IPS DF 19.7 (cell line): ENCODE measurements around the gene MAP7D1.

Experiments used
- DNase-seq: peaks from one replicate; pipeline ENCODE4 v3.0.0-alpha.2; 2013; ENCODE audit warnings: low read depth, low spot score

Gene MAP7D1

GRCh38 chr1:36126797-36127500, 29.0 kb upstream of the MAP7D1 start:
- no peak for DNase-seq

GRCh38 chr1:36128126-36128904, 27.6 kb upstream of the MAP7D1 start:
- DNase-seq: no peak

- DNase-seq: no peak
These were observed 27.1 kb upstream of the MAP7D1 start for GRCh38 chr1:36128905-36129206.

DNA sequence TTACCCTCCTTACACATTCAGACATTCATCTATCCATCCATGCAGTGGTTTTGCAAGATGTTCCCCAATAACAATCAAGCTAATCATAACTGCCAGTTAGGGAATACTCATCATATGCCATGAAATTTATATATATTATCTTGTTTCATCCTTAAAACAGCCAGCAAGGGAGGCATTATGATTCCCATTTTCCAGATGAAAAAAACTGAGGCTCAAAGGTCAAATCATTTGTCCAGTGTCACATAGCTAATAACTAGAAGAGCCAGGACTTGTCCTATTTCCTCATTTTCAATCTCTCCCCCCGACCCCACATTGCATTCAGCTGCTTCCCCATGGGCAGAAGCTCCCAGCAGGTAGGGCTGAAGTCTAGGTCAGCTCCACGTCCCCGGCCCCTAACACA, 23.9 kb upstream of the MAP7D1 start:
- DNase-seq: no peak

DNA sequence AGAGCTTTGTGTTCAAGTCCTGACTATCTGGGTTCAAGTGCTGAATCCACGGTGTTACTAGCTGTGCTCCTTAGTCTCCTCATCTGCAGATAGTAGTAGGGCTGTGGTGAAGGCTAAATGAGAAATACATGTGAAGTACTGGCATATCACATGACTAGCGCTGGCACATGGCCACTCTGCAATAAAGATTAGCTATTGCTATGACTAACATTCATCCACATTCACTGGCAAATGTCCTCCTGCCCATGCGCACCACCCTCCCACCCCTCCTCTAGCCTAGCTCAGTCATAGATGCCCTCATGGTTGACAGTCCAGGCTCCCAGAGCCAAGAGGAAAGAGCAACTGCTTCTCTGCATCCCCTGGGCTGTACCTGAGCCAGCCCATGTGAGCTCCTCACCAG, 22.5 kb upstream of the MAP7D1 start:
- DNase-seq: no peak

DNA sequence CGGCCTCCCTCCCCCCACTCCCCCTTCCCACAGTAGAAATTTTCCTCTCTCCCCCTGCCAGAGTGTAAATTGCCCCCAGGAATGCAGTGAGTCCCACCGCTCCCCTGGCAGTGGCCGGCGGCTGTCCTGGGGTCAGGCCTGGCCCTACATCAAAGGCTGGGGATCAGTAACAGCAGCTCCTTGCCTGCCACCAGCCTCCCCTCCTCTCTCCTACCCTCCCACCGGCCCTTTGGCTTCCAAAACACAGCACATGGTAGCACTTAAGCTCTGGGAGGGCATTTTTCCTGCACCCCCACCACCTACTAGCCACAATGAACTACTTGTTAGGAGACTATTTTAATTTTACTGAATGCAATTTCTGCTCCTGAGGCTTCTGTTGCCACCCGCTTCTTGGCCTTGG, 21.9 kb upstream of the MAP7D1 start:
- DNase-seq: no peak

DNA sequence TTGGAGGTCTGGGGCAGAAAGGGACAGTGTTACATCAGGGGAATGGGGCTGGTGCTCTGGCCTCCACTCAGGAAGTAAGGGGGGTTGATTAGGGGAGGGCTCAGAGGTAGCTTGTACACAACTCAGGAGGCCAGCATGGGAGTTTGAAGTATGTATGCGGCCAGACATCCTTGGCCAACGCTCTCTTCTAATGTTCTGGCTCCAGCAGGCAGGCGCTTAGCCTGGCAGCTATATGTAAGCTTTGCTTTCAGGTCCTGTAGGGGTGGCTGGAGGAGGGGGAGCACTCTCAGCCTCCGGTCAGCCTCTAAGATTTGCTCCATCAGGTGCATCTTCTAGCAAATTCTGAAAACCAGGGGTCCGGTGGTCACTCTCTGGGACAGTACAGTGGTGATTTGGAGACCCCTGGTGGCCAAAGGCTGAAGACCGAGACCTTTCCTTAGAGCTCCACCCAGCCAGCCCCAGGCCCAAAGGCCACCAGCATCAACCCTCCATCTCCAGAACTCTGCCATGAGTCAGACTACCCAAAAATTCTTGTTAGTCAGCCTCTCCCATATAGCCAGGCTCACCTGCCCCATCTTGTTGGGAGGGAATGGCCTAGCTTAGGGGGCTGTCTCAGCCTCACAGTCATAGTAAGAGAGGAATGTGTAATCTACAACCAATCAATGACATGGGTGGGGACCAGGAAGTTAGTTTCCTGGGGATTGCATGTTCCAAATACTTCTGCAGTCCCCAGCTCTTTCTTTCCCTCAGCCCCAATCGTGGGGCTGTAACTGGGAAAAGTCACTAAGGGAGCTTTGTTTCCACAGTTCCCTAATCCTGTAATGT, 21.2 kb upstream of the MAP7D1 start:
- DNase-seq: no peak

DNA sequence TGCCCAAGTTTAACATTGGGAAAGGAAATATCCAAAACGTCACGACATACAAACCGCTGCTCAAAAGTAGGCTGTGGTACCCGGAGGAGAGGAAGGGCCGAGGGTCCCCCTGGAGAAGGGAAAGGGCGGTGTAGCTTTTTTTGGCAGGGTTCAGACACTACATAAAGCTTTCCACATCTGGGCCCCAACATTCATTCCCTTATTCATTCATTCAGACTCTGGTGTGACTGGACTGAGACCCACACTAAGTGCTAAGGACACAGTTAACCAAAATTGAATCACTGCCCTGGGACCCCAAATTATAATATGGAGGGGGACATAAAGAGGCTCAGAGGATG, 20.7 kb upstream of the MAP7D1 start:
- DNase-seq: no peak

- no peak for DNase-seq
These were observed 20.2 kb upstream of the MAP7D1 start for GRCh38 chr1:36135796-36136195.

GRCh38 chr1:36136535-36136934, 19.4 kb upstream of the MAP7D1 start:
- DNase-seq: no peak

DNA sequence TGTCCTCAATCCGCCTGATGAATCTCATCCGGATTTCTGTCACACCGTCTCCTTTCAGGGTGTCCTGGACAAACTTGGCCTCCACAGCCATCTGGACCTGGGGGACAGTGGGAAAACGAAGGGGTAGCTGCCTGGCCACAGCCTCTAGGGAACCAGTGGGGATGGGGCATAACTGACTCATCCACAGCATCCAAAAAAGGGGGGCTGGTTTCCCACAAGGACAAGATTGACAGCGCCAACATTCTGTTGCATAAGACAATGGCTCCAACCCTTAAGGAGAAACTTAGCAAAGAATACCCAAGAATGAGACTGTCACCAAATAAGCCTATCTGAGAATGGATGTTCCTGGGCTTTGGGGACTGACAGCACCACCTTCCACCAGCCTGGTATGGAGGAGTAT, 18.7 kb upstream of the MAP7D1 start:
- no peak for DNase-seq

- DNase-seq: no peak
These were observed 18.2 kb upstream of the MAP7D1 start for GRCh38 chr1:36137776-36138175.

DNA sequence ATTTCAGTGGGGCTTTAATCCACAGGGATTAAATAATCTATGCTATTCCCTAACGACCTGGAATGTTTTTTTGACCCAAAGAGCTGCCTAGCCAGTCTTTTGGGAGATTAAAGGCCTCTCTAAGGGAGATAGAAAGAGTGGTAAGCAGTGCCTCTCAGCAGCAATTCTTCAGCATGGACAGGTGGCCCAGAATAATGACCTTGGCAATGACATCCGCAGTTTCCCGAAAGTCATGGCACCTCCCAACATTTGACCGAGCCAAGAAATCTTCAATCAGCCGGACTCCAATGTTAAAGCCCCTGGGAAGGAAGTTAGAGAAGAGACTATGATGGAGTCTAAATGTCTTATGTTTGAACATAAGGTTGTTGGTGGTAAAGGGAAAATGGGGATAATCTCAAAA, 16.4 kb upstream of the MAP7D1 start:
- no peak for DNase-seq

- DNase-seq: no peak
These were observed 13.8 kb upstream of the MAP7D1 start for GRCh38 chr1:36142121-36142520.

DNA sequence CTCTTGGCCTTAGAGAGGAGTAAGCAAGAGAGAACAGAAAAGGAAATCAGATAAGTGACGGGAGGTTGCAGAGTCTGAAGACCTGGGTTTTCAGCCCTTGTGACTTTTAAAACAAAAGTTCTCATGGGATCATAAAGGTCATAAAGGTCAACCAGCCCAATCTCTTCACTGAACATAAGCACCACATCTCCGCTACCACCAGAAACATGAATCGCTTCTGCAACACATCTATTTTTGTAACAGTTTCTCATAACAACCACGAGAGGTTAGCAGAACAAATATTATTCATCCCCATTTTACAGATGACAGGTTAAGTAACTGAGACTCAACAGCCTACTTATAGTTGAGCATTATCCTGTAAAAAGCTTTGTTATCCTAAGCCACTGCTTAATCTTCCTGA, 12.5 kb upstream of the MAP7D1 start:
- DNase-seq: no peak

DNA sequence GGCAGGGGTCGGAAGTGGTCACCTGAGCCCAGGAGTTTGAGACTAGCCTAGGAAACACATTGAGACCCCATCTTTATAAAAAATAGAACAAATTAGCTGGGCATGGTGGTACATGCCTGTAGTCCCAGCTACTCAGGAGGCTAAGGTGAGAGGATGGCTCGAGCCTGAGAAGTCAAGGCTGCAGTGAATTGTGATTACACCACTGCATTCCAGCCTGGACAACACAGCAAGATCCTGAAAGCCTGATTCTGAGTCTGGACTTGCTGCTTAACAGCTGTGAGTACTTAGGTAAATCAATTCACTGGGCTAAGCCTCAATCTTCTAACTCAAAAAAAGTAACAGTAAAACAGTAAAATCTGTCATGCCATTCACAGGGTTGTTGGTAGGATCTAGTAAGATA, 11.5 kb upstream of the MAP7D1 start:
- DNase-seq: no peak

- no peak for DNase-seq
These were observed 7.1 kb upstream of the MAP7D1 start for GRCh38 chr1:36148821-36149236.

GRCh38 chr1:36149237-36149972, 6.6 kb upstream of the MAP7D1 start, which contains the start of gene TRAPPC3:
Gene TRAPPC3 (minus strand): TSS chr1:36149486. CDS start chr1:36149378, 108 bp downstream.
- peak; percentile 98 for DNase-seq

DNA sequence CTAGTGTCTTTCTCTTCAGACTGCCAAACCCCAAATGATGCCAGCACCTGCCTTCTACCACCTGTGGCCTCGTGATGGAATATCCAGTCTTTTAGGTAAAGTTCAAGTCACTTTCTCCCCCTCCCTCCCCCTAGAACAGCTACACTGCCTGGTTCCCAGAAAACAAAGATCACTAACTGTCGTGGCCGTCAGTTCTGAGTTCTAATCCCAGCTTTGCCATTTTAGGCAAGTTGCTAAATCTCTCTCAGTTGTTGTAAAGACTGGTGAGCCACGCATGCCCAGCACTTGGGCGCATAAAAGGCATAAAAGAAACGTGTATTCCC, 6.0 kb upstream of the MAP7D1 start:
- no peak for DNase-seq

- peak; percentile 64 for DNase-seq
These were observed 5.4 kb upstream of the MAP7D1 start for GRCh38 chr1:36150296-36151133.

DNA sequence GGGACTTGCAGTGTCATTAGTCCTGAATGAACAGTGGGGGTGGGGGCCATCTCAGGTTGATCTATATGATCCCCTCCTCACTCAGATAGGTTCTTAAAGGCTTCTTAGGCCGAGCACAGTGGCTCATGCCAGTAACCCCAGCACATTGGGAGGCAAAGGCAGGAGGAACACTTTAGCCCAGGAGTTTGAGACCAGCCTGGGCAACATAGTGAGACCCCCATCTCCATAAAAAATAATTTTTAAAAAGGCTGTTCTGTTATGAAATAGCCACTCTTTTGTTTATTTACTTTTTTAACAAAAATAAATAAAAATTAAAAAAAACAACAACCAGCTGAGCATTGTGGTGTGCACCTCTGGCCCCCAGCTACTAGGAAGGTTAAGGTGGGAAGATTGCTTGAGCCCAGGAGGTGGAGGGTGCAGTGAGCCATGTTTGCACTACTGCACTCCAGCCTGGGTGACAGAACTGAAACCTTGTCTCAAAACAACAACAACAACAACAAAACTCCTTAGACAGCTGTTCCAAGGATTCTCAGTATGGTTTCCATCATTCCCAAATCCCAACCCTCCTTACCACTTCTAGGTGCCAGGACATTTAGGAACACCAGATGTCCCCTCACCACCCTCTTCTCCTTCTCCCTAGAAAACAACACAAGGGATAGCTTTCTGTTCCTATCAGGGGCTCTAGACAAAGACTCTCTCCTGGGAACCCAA, 4.7 kb upstream of the MAP7D1 start:
- DNase-seq: no peak
